ENCODE data around the gene THEMIS2. TPM values are rescaled to one million over a fixed set of nuclear protein-coding genes. Genes with fewer than 3 reads are reported as not detected.

Gene THEMIS2
- total and polyA plus RNA-seq, 8 donors = 5.3 to 44.0 (median 16.6) TPM

DNA sequence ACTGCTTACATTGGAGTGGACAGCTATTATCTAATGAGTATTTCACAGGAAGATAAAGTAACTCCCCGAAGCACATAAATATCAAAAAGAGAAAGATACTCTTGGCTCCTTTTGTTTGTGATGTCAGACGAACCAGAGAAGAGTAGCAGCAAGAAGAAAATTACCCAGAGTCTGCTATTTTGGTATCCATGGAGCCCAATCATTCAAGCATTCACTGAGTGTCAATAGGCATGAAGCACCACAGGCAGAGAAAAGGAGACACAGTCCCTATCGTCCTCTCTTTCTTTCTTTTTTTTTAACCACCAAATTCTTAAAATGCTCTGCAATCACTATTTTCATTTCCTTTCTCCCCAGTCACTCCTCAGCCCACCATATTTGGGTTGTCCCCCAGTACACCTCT is 22.2 kb downstream of the THEMIS2 start:
- H3K27me3 ChIP-seq = no peaks in the 10 kb centered on the region
- H3K27ac ChIP-seq = no peak overlapping the region
- 73 to 83% (median 77%) methylated on average over 3 of the region's 3 CpGs for WGBS, 5 donors
- no peak overlapping the region for H3K4me3 ChIP-seq
- intact Hi-C loops (cut with DNase I; ENCODE audit: low total_unique reads) = no loop called here
- H3K4me1 ChIP-seq = peaks cover 0 to 4% (median 0%) of the 10 kb centered on the region in 4 donors
- DNase-seq = no peak
- H3K9me3 ChIP-seq = no peaks in the 10 kb centered on the region
- no peak for TF ChIP-seq POLR2A (IDR thresholded peaks at IDR 0.05)
- TF ChIP-seq POLR2AphosphoS5 (IDR thresholded peaks at IDR 0.05) = no peak
- TF ChIP-seq EP300 (IDR thresholded peaks at IDR 0.05) = no peak
- TF ChIP-seq CTCF (IDR thresholded peaks at IDR 0.05) = no peak
- peaks cover 65 to 98% (median 93%) of the 10 kb centered on the region in 4 donors for H3K36me3 ChIP-seq

DNA sequence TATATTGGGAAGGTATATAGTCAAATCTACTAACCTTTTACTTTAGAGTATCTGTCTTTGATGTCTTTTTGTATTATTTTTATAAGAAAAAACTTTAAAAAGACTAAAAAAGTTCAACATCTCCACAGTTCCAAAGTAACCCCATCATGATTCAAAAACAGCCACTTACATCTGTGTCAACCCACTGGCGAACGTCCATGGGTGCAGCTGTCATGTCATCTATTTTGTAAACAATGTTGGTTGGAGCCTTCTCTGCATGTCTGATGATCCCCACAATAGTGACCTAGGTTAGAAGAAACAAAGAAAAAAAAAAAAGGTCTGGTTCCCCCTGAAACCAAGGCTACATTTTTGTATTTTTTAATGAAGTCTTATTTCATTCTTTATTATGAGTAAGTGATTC is 34.4 kb downstream of the THEMIS2 start:
- no peak overlapping the region for H3K27ac ChIP-seq
- WGBS, 5 donors = 71 to 90% (median 82%) methylated on average over 2 of the region's 2 CpGs
- TF ChIP-seq POLR2AphosphoS5 (IDR thresholded peaks at IDR 0.05) (no peak), CTCF (IDR thresholded peaks at IDR 0.05) (no peak), POLR2A (IDR thresholded peaks at IDR 0.05) (no peak), EP300 (IDR thresholded peaks at IDR 0.05) (no peak)
- intact Hi-C loops (cut with DNase I; ENCODE audit: low total_unique reads) = no loop called here
- H3K4me3 ChIP-seq = no peak overlapping the region
- H3K36me3 ChIP-seq = peaks cover 29 to 100% (median 98%) of the 10 kb centered on the region in 4 donors
- no peaks in the 10 kb centered on the region for H3K9me3 ChIP-seq
- no peaks in the 10 kb centered on the region for H3K4me1 ChIP-seq
- DNase-seq = no peak
- no peaks in the 10 kb centered on the region for H3K27me3 ChIP-seq

DNA sequence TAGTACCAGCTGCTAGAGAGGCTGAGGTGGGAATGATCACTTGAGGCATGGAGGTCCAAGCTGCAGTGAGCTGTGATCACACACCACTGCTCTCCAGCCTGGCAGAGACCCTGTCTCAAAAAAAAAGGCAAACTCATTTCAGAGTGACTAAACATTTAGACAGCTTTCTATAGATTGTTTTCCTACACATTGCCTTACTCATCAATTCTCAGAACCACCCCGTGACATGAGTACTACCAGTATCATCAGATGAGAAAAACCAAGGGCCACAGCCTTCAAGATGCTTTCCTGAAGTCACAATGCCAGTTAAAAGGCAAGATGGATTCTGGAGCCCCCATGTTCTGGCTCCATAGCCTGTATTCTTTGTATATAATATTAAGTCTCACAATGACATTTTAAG is 40.1 kb downstream of the THEMIS2 start:
- Histone ChIP-seq H3K36me3 (peaks cover 10 to 55% (median 52%) of the 10 kb centered on the region in 4 donors), H3K4me3 (no peak overlapping the region), H3K9me3 (peaks cover 0 to 8% (median 3%) of the 10 kb centered on the region in 4 donors), H3K4me1 (peaks cover 6 to 24% (median 11%) of the 10 kb centered on the region in 4 donors), H3K27me3 (no peaks in the 10 kb centered on the region), H3K27ac (no peak overlapping the region)
- intact Hi-C loops (cut with DNase I; ENCODE audit: low total_unique reads) = no loop called here
- TF ChIP-seq EP300 (IDR thresholded peaks at IDR 0.05) (no peak), POLR2AphosphoS5 (IDR thresholded peaks at IDR 0.05) (no peak), POLR2A (IDR thresholded peaks at IDR 0.05) (no peak)
- 92 to 100% (median 93%) methylated on average over 1 of the region's 1 CpG for WGBS, 5 donors
- no peak for DNase-seq

DNA sequence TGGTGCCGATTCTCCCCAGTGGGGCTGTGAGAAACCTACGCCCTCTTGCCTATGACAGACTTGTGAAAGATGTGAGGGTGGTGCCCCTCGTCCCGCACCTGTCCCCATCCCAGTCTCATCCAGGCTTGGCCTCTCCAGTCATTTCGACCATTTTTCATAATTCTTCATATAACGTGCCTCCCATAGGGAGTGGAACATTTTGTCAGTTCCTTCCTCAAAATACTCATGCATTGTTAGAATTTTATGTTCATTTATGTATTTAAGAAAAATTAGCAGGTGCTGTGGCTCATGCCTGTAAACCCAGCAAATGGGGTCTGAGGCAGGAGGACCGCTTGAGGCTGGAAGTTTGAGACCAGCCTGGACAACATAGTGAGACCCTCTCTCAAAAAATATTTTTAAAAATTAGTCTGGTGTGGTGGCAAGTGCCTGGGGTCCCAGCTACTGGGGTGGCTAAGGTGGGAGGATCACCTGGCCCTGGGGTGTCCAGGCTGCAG is 42.8 kb downstream of the THEMIS2 start:
- WGBS, 5 donors = 60 to 66% (median 64%) methylated on average over 7 of the region's 7 CpGs
- Histone ChIP-seq H3K36me3 (peaks cover 0 to 28% (median 25%) of the 10 kb centered on the region in 4 donors), H3K4me1 (peaks cover 6 to 24% (median 11%) of the 10 kb centered on the region in 4 donors), H3K27me3 (no peaks in the 10 kb centered on the region), H3K27ac (peak overlapping the region; percentile 65 to 89 (median 84)), H3K9me3 (peaks cover 0 to 8% (median 3%) of the 10 kb centered on the region in 4 donors), H3K4me3 (peak overlapping the region; percentile 72 to 94 (median 86))
- no peak for DNase-seq
- no peak for TF ChIP-seq CTCF (IDR thresholded peaks at IDR 0.05)
- no peak for TF ChIP-seq POLR2AphosphoS5 (IDR thresholded peaks at IDR 0.05)
- TF ChIP-seq EP300 (IDR thresholded peaks at IDR 0.05) = no peak
- no peak for TF ChIP-seq POLR2A (IDR thresholded peaks at IDR 0.05)
- intact Hi-C loops (cut with DNase I; ENCODE audit: low total_unique reads) = no loop called here

GRCh38 chr1:27922272-27922671 is 49.9 kb downstream of the THEMIS2 start:
- no peak for DNase-seq
- TF ChIP-seq POLR2A (IDR thresholded peaks at IDR 0.05) = no peak
- no peaks in the 10 kb centered on the region for H3K36me3 ChIP-seq
- no peaks in the 10 kb centered on the region for H3K4me1 ChIP-seq
- intact Hi-C loops (cut with DNase I; ENCODE audit: low total_unique reads) = no loop called here
- 68 to 80% (median 71%) methylated on average over 3 of the region's 3 CpGs for WGBS, 5 donors
- no peak overlapping the region for H3K4me3 ChIP-seq
- H3K27ac ChIP-seq = no peak overlapping the region
- H3K27me3 ChIP-seq = no peaks in the 10 kb centered on the region
- no peaks in the 10 kb centered on the region for H3K9me3 ChIP-seq

Measured in stomach (tissue), 9 donors.